IMR-90 (cell line): ENCODE measurements around the gene PRKN. TPM values are rescaled to one million over a fixed set of nuclear protein-coding genes. Genes with fewer than 3 reads are reported as not detected.

ENCODE experiments used
- ATAC-seq: fragments of 200-7000 bp; cut with Tn5 transposase; 2 replicates; pipeline ENCODE4 v1.9.1; 2020; ENCODE audit warnings: low read depth, mild to moderate bottlenecking, moderate library complexity
- BruUV-seq: library from RNA; stranded (reverse); fragments of 400-500 nt; replicated peaks from 2 replicates; lab custom pipeline; 2021; lab: Mats Ljungman, UMichigan
- CTCF ChIA-PET: fragments of 300-600 bp; formaldehyde crosslinking; extraction: SDS; loops from one replicate; lab custom pipeline; 2021; ENCODE audit warnings: antibody characterized with exemption; lab: Yijun Ruan, JAX
- POLR2A ChIA-PET: fragments of 300-600 bp; sonication (Branson Sonifier 250); formaldehyde crosslinking; loops from one replicate; lab custom pipeline; 2022; ENCODE audit warnings: antibody characterized with exemption; ENCODE audit not compliant: unreplicated experiment; lab: Charles Lee
- DNase-seq: peaks from one replicate; pipeline ENCODE4 v3.0.0; 2013
- H2AFZ ChIP-seq: replicated peaks from 2 replicates; pipeline ENCODE3; 2013; ENCODE audit warnings: low read length, mild to moderate bottlenecking; ENCODE audit not compliant: poor library complexity
- H2AK5ac ChIP-seq: 2 replicates; pipeline ENCODE4 v1.6.1; 2013; ENCODE audit warnings: low read depth, low read length, inconsistent platforms
- H2AK9ac ChIP-seq: replicated peaks from 2 replicates; pipeline ENCODE3; 2013; ENCODE audit warnings: mild to moderate bottlenecking, low read depth, low read length, moderate library complexity; ENCODE audit not compliant: poor library complexity
- H2BK120ac ChIP-seq: 2 replicates; pipeline ENCODE4 v1.6.1; 2013; ENCODE audit warnings: low read depth, low read length, inconsistent platforms
- H2BK15ac ChIP-seq: 3 replicates; pipeline ENCODE4 v1.6.1; 2013; ENCODE audit warnings: low read depth, low read length, inconsistent platforms
- H2BK20ac ChIP-seq: 2 replicates; pipeline ENCODE4 v1.6.1; 2013; ENCODE audit warnings: low read depth, mild to moderate bottlenecking, inconsistent platforms, low read length, moderate library complexity
- H2BK5ac ChIP-seq: 2 replicates; pipeline ENCODE4 v1.6.1; 2013; ENCODE audit warnings: mild to moderate bottlenecking, low read depth, low read length, inconsistent platforms; ENCODE audit not compliant: poor library complexity, severe bottlenecking
- H3K14ac ChIP-seq: replicated peaks from 2 replicates; pipeline ENCODE4 v1.6.1; 2013; ENCODE audit warnings: low read depth, low read length, inconsistent platforms
- H3K18ac ChIP-seq: 2 replicates; pipeline ENCODE4 v1.6.1; 2013; ENCODE audit warnings: low read depth, low read length, control low read depth
- H3K23ac ChIP-seq: 2 replicates; pipeline ENCODE4 v1.6.1; 2013; ENCODE audit warnings: low read depth, low read length, inconsistent platforms
- H3K27ac ChIP-seq: 2 replicates; pipeline ENCODE4 v1.5.1; 2013; ENCODE audit warnings: mild to moderate bottlenecking, control low read depth, low read length; ENCODE audit not compliant: insufficient read depth
- H3K27me3 ChIP-seq: 2 replicates; pipeline ENCODE4 v1.6.1; 2013; ENCODE audit warnings: low read length; ENCODE audit not compliant: control insufficient read depth, insufficient read depth
- H3K36me3 ChIP-seq: 2 replicates; pipeline ENCODE4 v1.6.1; 2013; ENCODE audit warnings: low read length, mixed read lengths; ENCODE audit not compliant: control insufficient read depth, insufficient read depth
- H3K4ac ChIP-seq: 2 replicates; pipeline ENCODE4 v1.6.1; 2013; ENCODE audit warnings: low read depth, low read length, inconsistent platforms
- H3K4me1 ChIP-seq: 2 replicates; pipeline ENCODE4 v1.6.1; 2013; ENCODE audit warnings: low read length, mixed read lengths; ENCODE audit not compliant: control insufficient read depth, insufficient read depth
- H3K4me2 ChIP-seq: 2 replicates; pipeline ENCODE4 v1.6.1; 2013; ENCODE audit warnings: low read depth, mild to moderate bottlenecking, control low read depth, low read length, moderate library complexity
- H3K4me3 ChIP-seq: 2 replicates; pipeline ENCODE4 v1.5.1; 2013; ENCODE audit warnings: low read depth, mild to moderate bottlenecking, control low read depth, low read length, moderate library complexity; ENCODE audit not compliant: insufficient read depth
- H3K56ac ChIP-seq: 2 replicates; pipeline ENCODE4 v1.6.1; 2013; ENCODE audit warnings: low read length, inconsistent platforms; ENCODE audit not compliant: insufficient read depth; ENCODE audit errors: extremely low read depth
- H3K79me1 ChIP-seq, 2 experiments: 2 replicates each; pipeline ENCODE4 v1.6.1; 2013; ENCODE audit warnings: low read length in 2 of 2, inconsistent platforms in 1 of 2, low read depth in 1 of 2
- H3K9ac ChIP-seq: 2 replicates; pipeline ENCODE4 v1.6.1; 2013; ENCODE audit warnings: low read depth, low read length, control low read depth
- H3K9me1 ChIP-seq: 2 replicates; pipeline ENCODE4 v1.6.1; 2013; ENCODE audit warnings: low read length, inconsistent platforms; ENCODE audit not compliant: insufficient read depth
- H3K9me3 ChIP-seq: 2 replicates; pipeline ENCODE4 v1.6.1; 2013; ENCODE audit warnings: low read length; ENCODE audit not compliant: control insufficient read depth, insufficient read depth
- H4K20me1 ChIP-seq: 2 replicates; pipeline ENCODE4 v1.6.1; 2013; ENCODE audit warnings: low read length, inconsistent platforms; ENCODE audit not compliant: insufficient read depth
- H4K5ac ChIP-seq: 2 replicates; pipeline ENCODE4 v1.6.1; 2013; ENCODE audit warnings: mild to moderate bottlenecking, low read depth, low read length, control low read depth
- H4K8ac ChIP-seq, 2 experiments: 2 replicates each; pipeline ENCODE4 v1.6.1; 2013; ENCODE audit warnings: low read depth in 2 of 2, low read length in 2 of 2, control low read depth in 1 of 2, inconsistent platforms in 1 of 2
- H4K91ac ChIP-seq: 2 replicates; pipeline ENCODE4 v1.6.1; 2013; ENCODE audit warnings: low read depth, low read length, inconsistent platforms; ENCODE audit not compliant: insufficient read depth
- BHLHE40 ChIP-seq: fragments of 150-350 bp; IDR thresholded peaks from 2 replicates; pipeline ENCODE4 v1.6.1; 2016; ENCODE audit warnings: mild to moderate bottlenecking, low read depth, low read length
- NFE2L2 ChIP-seq: fragments of 150-350 bp; IDR thresholded peaks from 2 replicates; pipeline ENCODE4 v1.6.1; 2016; ENCODE audit warnings: low read depth, mild to moderate bottlenecking, low read length
- WGBS, 2 experiments: methylation state at CpG; one replicate each; pipeline versions ENCODE4 v1.1.5 to v1.1.7; 2013; ENCODE audit warnings: missing lambda C conversion rate in 2 of 2; ENCODE audit not compliant: insufficient read length in 1 of 2; ENCODE audit errors: extremely low coverage in 2 of 2; 5-methylcytosine and 5-hydroxymethylcytosine counted together
- dilution Hi-C: fragments of 300-500 bp; cut with HindIII; formaldehyde crosslinking; loops from one replicate; pipeline ENCODE4 v1.14.3; 2018; ENCODE audit warnings: low sequenced_read_pairs; ENCODE audit not compliant: unreplicated experiment
- in situ Hi-C: fragments of 300-500 bp; cut with MboI; formaldehyde crosslinking; loops from 3 replicates; pipeline ENCODE4 v1.14.3; 2019; ENCODE audit warnings: low sequenced_read_pairs, inconsistent platforms, mixed read lengths
- intact Hi-C: fragments of 100-400 bp; cut with micrococcal nuclease; formaldehyde crosslinking; loops from 2 replicates; pipeline ENCODE4 v1.10.0; 2022
- polyA plus RNA-seq, 3 experiments: library from polyadenylated mRNA; depleted of rRNA; stranded (reverse); fragments of >200 nt; gene quantifications; 2 replicates each; pipeline ENCODE4 v1.2.3, GENCODE V29; 2012; ENCODE audit warnings: low replicate concordance in 1 of 3
- total RNA-seq: library from RNA; depleted of rRNA; stranded (reverse); fragments of >200 nt; gene quantifications from 2 replicates; pipeline ENCODE4 v1.2.3, GENCODE V29; 2012
- TF ChIP-seq, protein P1 (sequence below): conservative IDR thresholded peaks from 2 replicates; pipeline ENCODE4 v1.5.1; 2012; ENCODE audit warnings: mild to moderate bottlenecking, low read depth, low read length, improper control_type of control experiment

The PRKN gene
- total and polyA plus RNA-seq, 2 of the 4 experiments (the other 2 are of a cell fraction), result 0.15 to 0.18 TPM

DNA sequence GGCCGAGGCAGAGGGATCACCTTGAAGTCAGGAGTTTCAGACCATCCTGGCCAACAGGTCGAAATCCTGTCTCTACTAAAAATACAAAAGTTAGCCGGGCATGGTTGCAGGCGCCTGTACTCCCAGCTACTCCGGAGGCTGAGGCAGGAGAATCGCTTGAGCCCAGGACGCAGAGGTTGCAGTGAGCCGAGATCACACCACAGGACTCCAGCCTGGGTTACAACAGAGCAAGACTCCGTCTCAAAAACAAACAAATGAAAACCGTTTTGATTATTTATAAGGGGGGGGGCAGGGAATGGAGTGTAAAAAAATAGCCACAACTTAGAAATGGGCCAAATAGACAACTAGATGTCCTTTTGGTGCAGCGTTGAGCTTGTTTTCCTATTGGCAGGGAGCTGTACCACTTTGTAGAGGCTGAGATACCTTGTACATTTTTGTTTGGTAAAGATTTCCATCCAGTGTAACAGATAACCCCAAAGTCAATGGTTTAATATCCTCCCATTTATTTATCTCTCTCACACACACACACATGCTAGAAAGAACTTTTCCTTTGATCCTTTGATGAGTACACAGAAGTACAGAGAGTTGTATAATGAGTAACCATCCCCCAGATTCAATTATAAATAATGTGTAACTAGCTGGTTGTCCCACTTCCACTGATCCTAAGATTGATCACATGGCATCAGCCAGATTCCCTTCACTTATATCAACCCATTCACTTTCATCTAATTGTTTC, 477.5 kb downstream of the PRKN start:
- H4K8ac ChIP-seq, result no peak overlapping the region
- no peak overlapping the region for H4K5ac ChIP-seq
- H2AK5ac ChIP-seq, result no peak overlapping the region
- no TSS peak for BruUV-seq
- H3K4me2 ChIP-seq, result no peak overlapping the region
- TF ChIP-seq NFE2L2 (no peak), BHLHE40 (no peak)
- TF ChIP-seq, protein P1, sequence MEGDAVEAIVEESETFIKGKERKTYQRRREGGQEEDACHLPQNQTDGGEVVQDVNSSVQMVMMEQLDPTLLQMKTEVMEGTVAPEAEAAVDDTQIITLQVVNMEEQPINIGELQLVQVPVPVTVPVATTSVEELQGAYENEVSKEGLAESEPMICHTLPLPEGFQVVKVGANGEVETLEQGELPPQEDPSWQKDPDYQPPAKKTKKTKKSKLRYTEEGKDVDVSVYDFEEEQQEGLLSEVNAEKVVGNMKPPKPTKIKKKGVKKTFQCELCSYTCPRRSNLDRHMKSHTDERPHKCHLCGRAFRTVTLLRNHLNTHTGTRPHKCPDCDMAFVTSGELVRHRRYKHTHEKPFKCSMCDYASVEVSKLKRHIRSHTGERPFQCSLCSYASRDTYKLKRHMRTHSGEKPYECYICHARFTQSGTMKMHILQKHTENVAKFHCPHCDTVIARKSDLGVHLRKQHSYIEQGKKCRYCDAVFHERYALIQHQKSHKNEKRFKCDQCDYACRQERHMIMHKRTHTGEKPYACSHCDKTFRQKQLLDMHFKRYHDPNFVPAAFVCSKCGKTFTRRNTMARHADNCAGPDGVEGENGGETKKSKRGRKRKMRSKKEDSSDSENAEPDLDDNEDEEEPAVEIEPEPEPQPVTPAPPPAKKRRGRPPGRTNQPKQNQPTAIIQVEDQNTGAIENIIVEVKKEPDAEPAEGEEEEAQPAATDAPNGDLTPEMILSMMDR, result no peak
- no peak overlapping the region for H2BK120ac ChIP-seq
- H3K4ac ChIP-seq, result no peak overlapping the region
- no peaks in the 10 kb centered on the region for H3K9me1 ChIP-seq
- dilution Hi-C loops, result no loop called here
- peaks cover 10% of the 10 kb centered on the region for H3K9me3 ChIP-seq
- no peak overlapping the region for H3K56ac ChIP-seq
- H4K20me1 ChIP-seq, result no peaks in the 10 kb centered on the region
- ATAC-seq, result no peak
- in situ Hi-C loops, result no loop called here
- H3K23ac ChIP-seq, result no peak overlapping the region
- CTCF ChIA-PET, result no interaction called here
- H3K14ac ChIP-seq, result no peak overlapping the region
- no peak overlapping the region for H4K91ac ChIP-seq
- no peak overlapping the region for H2AFZ ChIP-seq
- H3K9ac ChIP-seq, result no peak overlapping the region
- H3K27ac ChIP-seq, result no peak overlapping the region
- H2BK5ac ChIP-seq, result no peak overlapping the region
- WGBS, 2 experiments, result no CpG with 5 or more reads among the region's 11 CpGs
- no peaks in the 10 kb centered on the region for H3K27me3 ChIP-seq
- DNase-seq, result no peak
- no peaks in the 10 kb centered on the region for H3K36me3 ChIP-seq
- no peaks in the 10 kb centered on the region for H3K79me1 ChIP-seq
- H2AK9ac ChIP-seq, result no peak overlapping the region
- no peaks in the 10 kb centered on the region for H3K4me1 ChIP-seq
- POLR2A ChIA-PET, result no interaction called here
- H2BK20ac ChIP-seq, result no peak overlapping the region
- H3K4me3 ChIP-seq, result no peak overlapping the region
- H2BK15ac ChIP-seq, result no peak overlapping the region
- intact Hi-C loops, result no loop called here
- H3K18ac ChIP-seq, result no peak overlapping the region
